Ascending aorta (tissue), 2 donors: Measurements from ENCODE around the gene CALY. TPM values are rescaled to one million over a fixed set of nuclear protein-coding genes. Genes with fewer than 3 reads are reported as not detected.

Experiments
- DNase-seq, 2 donors: peaks; one replicate each; pipeline ENCODE4 v3.0.0-alpha.2; 2019; ENCODE audit warnings: low spot score in 2 of 2
- H3K27ac ChIP-seq, 2 donors: fragments of 200-600 bp; sonication (generic); one replicate each; pipeline ENCODE4 v1.5.1; 2016 to 2017; ENCODE audit warnings: mild to moderate bottlenecking in 1 of 2
- H3K27me3 ChIP-seq: fragments of 200-600 bp; sonication (generic); one replicate; pipeline ENCODE4 v1.5.1; 2017
- H3K36me3 ChIP-seq, 2 donors: fragments of 200-600 bp; sonication (generic); one replicate each; pipeline ENCODE4 v1.5.1; 2016
- H3K4me1 ChIP-seq, 2 donors: fragments of 200-600 bp; sonication (generic); one replicate each; pipeline ENCODE4 v1.5.1; 2016 to 2017; ENCODE audit warnings: mild to moderate bottlenecking in 1 of 2
- H3K4me3 ChIP-seq, 2 donors: fragments of 200-600 bp; sonication (generic); one replicate each; pipeline ENCODE4 v1.5.1; 2016 to 2017; ENCODE audit warnings: mild to moderate bottlenecking in 1 of 2
- H3K9me3 ChIP-seq, 2 donors: fragments of 200-600 bp; sonication (generic); one replicate each; pipeline ENCODE4 v1.5.1; 2016
- CTCF ChIP-seq, 3 experiments: fragments of 200-600 bp in 2 of 3; fragments of 450-650 bp in 1 of 3; sonication (generic) in 2 of 3; IDR thresholded peaks; one replicate each; pipeline ENCODE4 v1.5.1; 2016 to 2019; ENCODE audit warnings: antibody characterized with exemption in 3 of 3, mild to moderate bottlenecking in 1 of 3, moderate library complexity in 1 of 3
- intact Hi-C: fragments of 100-400 bp; cut with DNase I; formaldehyde crosslinking; loops from one replicate; pipeline ENCODE4 v1.15.1; 2023
- total RNA-seq: library from RNA; depleted of rRNA; stranded (reverse); fragments of >200 nt; gene quantifications from one replicate; pipeline ENCODE4 v1.1.0, GENCODE V29; 2016

Gene CALY
- total RNA-seq, 1 donor from 2014 or later = not detected

- intact Hi-C loops = no loop called here
- peaks cover 7 to 18% of the 10 kb centered on the region in 2 donors for H3K36me3 ChIP-seq
- TF ChIP-seq CTCF (IDR thresholded peaks at IDR 0.05) = no peak
- H3K4me3 ChIP-seq = no peak overlapping the region
- H3K27me3 ChIP-seq = no peaks in the 10 kb centered on the region
- no peak overlapping the region for H3K27ac ChIP-seq
- no peak for DNase-seq
- no peaks in the 10 kb centered on the region for H3K9me3 ChIP-seq
- peaks cover 6 to 12% of the 10 kb centered on the region in 2 donors for H3K4me1 ChIP-seq
Observed at GRCh38 chr10:133359554-133359971, 22.9 kb upstream of the CALY start.

GRCh38 chr10:133358925-133359310 is 22.2 kb upstream of the CALY start:
- peaks cover 5 to 12% of the 10 kb centered on the region in 2 donors for H3K36me3 ChIP-seq
- TF ChIP-seq CTCF (IDR thresholded peaks at IDR 0.05) = no peak
- H3K27me3 ChIP-seq = no peaks in the 10 kb centered on the region
- H3K9me3 ChIP-seq = no peaks in the 10 kb centered on the region
- no peak overlapping the region for H3K4me3 ChIP-seq
- no peak for DNase-seq
- intact Hi-C loops = loop anchor here (1.0 kb wide), 1 partner anchor 14 kb away; the partner anchor contains the start of gene ECHS1
- peaks cover 6 to 12% of the 10 kb centered on the region in 2 donors for H3K4me1 ChIP-seq
- H3K27ac ChIP-seq = no peak overlapping the region

GRCh38 chr10:133358162-133358924 is 21.6 kb upstream of the CALY start:
- no peaks in the 10 kb centered on the region for H3K9me3 ChIP-seq
- H3K4me3 ChIP-seq = peak overlapping the region in 1 of 2 donors; percentile 81
- intact Hi-C loops = loop anchor here (1.0 kb wide), 1 partner anchor 15 kb away; the partner anchor contains the start of gene ECHS1
- peaks cover 6 to 12% of the 10 kb centered on the region in 2 donors for H3K4me1 ChIP-seq
- peaks cover 3 to 12% of the 10 kb centered on the region in 2 donors for H3K36me3 ChIP-seq
- no peak for DNase-seq
- no peak for TF ChIP-seq CTCF (IDR thresholded peaks at IDR 0.05)
- peak overlapping the region; percentile 46 for H3K27ac ChIP-seq
- H3K27me3 ChIP-seq = no peaks in the 10 kb centered on the region

- H3K27me3 ChIP-seq = no peaks in the 10 kb centered on the region
- peaks cover 6 to 12% of the 10 kb centered on the region in 2 donors for H3K4me1 ChIP-seq
- no peaks in the 10 kb centered on the region for H3K9me3 ChIP-seq
- intact Hi-C loops = loop anchor here (1.0 kb wide), 1 partner anchor 16 kb away; the partner anchor contains the start of gene ECHS1
- peak within 1 kb of the TSS; percentile 72 to 81 for H3K4me3 ChIP-seq
- peak within 1 kb of the TSS; percentile 46 for H3K27ac ChIP-seq
- no peak for TF ChIP-seq CTCF (IDR thresholded peaks at IDR 0.05)
- peaks cover 2 to 6% of the 10 kb centered on the region in 2 donors for H3K36me3 ChIP-seq
- peak in 1 of 2 donors; percentile 79 for DNase-seq
Observed at GRCh38 chr10:133357285-133358161, 20.8 kb upstream of the CALY start, which contains the start of gene FUOM. TSS of gene FUOM (minus strand) at chr10:133358019. CDS start at chr10:133358007, 12 bp downstream.

GRCh38 chr10:133356549-133357284 is 20.0 kb upstream of the CALY start:
- Histone ChIP-seq H3K36me3 (no peaks in the 10 kb centered on the region), H3K9me3 (no peaks in the 10 kb centered on the region), H3K27ac (no peak overlapping the region), H3K4me1 (peaks cover 6 to 12% of the 10 kb centered on the region in 2 donors), H3K27me3 (no peaks in the 10 kb centered on the region), H3K4me3 (peak overlapping the region; percentile 72 to 81)
- intact Hi-C loops = no loop called here
- no peak for DNase-seq
- TF ChIP-seq CTCF (IDR thresholded peaks at IDR 0.05) = no peak
